GM23338 (cell line): ENCODE data around the gene RGS7.

ENCODE experiments used
- CREB1 ChIP-seq: fragments of 250-450 bp; sonication (Bioruptor Pico); IDR thresholded peaks from 2 replicates; pipeline ENCODE4 v1.5.0; 2020; ENCODE audit warnings: low read depth, mild to moderate bottlenecking, moderate library complexity
- CTCF ChIP-seq, 2 experiments: fragments of 200-600 bp in 1 of 2; sonication (generic) in 1 of 2; conservative IDR thresholded peaks; 2 replicates each; pipeline versions ENCODE4 v1.5.1 to v1.6.1; 2016 to 2017; ENCODE audit warnings: antibody characterized with exemption in 2 of 2, low read depth in 2 of 2, mild to moderate bottlenecking in 2 of 2, moderate library complexity in 1 of 2
- ETS1 ChIP-seq: IDR thresholded peaks from 2 replicates; pipeline ENCODE4 v1.6.1; 2016; ENCODE audit warnings: antibody characterized with exemption
- EZH2 ChIP-seq: fragments of 200-600 bp; sonication (generic); IDR thresholded peaks from one replicate; pipeline ENCODE4 v1.8.0; 2017; ENCODE audit warnings: antibody characterized with exemption, mild to moderate bottlenecking, low read depth; ENCODE audit not compliant: unreplicated experiment
- EZH2phosphoT487 ChIP-seq: fragments of 200-600 bp; sonication (generic); IDR thresholded peaks from one replicate; pipeline ENCODE4 v1.8.1; 2018; ENCODE audit warnings: antibody characterized with exemption; ENCODE audit not compliant: unreplicated experiment
- JUNB ChIP-seq: IDR thresholded peaks from one replicate; pipeline ENCODE4 v1.6.1; 2016; ENCODE audit warnings: antibody characterized with exemption; ENCODE audit not compliant: unreplicated experiment
- NANOG ChIP-seq: IDR thresholded peaks from 2 replicates; pipeline ENCODE4 v1.6.1; 2016; ENCODE audit warnings: antibody characterized with exemption, borderline replicate concordance
- POLR2AphosphoS5 ChIP-seq: IDR thresholded peaks from 2 replicates; pipeline ENCODE4 v1.6.1; 2016; ENCODE audit warnings: antibody characterized with exemption, low read depth
- STAT1 ChIP-seq: IDR thresholded peaks from one replicate; pipeline ENCODE4 v1.6.1; 2016; ENCODE audit warnings: antibody characterized with exemption; ENCODE audit not compliant: unreplicated experiment
- ZNF114 ChIP-seq: fragments of 250-450 bp; sonication (Bioruptor Pico); IDR thresholded peaks from 2 replicates; pipeline ENCODE4 v1.5.0; 2020; ENCODE audit warnings: mild to moderate bottlenecking, moderate library complexity
- ZNF331 ChIP-seq: fragments of 250-450 bp; sonication (Bioruptor Pico); IDR thresholded peaks from 2 replicates; pipeline ENCODE4 v1.5.0; 2020; ENCODE audit warnings: low read depth, mild to moderate bottlenecking, moderate library complexity
- TF ChIP-seq, protein P1 (sequence below): IDR thresholded peaks from one replicate; pipeline ENCODE4 v1.6.1; 2018; ENCODE audit warnings: antibody characterized with exemption; ENCODE audit not compliant: unreplicated experiment
- TF ChIP-seq, protein P2 (sequence below): fragments of 250-450 bp; sonication (Bioruptor Pico); IDR thresholded peaks from 2 replicates; pipeline ENCODE4 v1.5.0; 2020; ENCODE audit warnings: mild to moderate bottlenecking, moderate library complexity

GRCh38 chr1:240941701-240942370, 415.2 kb downstream of the RGS7 start:
- TF ChIP-seq CTCF (conservative IDR thresholded peaks at IDR 0.05; ENCODE audit: low read depth in 2 of 2), result no peak
- TF ChIP-seq CREB1 (CRISPR knock-in tag), result no peak
- TF ChIP-seq EZH2phosphoT487, result no peak
- TF ChIP-seq POLR2AphosphoS5, result no peak
- TF ChIP-seq EZH2, result no peak
- TF ChIP-seq, protein P1, sequence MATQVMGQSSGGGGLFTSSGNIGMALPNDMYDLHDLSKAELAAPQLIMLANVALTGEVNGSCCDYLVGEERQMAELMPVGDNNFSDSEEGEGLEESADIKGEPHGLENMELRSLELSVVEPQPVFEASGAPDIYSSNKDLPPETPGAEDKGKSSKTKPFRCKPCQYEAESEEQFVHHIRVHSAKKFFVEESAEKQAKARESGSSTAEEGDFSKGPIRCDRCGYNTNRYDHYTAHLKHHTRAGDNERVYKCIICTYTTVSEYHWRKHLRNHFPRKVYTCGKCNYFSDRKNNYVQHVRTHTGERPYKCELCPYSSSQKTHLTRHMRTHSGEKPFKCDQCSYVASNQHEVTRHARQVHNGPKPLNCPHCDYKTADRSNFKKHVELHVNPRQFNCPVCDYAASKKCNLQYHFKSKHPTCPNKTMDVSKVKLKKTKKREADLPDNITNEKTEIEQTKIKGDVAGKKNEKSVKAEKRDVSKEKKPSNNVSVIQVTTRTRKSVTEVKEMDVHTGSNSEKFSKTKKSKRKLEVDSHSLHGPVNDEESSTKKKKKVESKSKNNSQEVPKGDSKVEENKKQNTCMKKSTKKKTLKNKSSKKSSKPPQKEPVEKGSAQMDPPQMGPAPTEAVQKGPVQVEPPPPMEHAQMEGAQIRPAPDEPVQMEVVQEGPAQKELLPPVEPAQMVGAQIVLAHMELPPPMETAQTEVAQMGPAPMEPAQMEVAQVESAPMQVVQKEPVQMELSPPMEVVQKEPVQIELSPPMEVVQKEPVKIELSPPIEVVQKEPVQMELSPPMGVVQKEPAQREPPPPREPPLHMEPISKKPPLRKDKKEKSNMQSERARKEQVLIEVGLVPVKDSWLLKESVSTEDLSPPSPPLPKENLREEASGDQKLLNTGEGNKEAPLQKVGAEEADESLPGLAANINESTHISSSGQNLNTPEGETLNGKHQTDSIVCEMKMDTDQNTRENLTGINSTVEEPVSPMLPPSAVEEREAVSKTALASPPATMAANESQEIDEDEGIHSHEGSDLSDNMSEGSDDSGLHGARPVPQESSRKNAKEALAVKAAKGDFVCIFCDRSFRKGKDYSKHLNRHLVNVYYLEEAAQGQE, result no peak
- no peak for TF ChIP-seq JUNB
- no peak for TF ChIP-seq NANOG
- TF ChIP-seq ZNF114 (CRISPR knock-in tag), result no peak
- no peak for TF ChIP-seq ZNF331 (CRISPR knock-in tag)
- no peak for TF ChIP-seq STAT1
- TF ChIP-seq, protein P2, sequence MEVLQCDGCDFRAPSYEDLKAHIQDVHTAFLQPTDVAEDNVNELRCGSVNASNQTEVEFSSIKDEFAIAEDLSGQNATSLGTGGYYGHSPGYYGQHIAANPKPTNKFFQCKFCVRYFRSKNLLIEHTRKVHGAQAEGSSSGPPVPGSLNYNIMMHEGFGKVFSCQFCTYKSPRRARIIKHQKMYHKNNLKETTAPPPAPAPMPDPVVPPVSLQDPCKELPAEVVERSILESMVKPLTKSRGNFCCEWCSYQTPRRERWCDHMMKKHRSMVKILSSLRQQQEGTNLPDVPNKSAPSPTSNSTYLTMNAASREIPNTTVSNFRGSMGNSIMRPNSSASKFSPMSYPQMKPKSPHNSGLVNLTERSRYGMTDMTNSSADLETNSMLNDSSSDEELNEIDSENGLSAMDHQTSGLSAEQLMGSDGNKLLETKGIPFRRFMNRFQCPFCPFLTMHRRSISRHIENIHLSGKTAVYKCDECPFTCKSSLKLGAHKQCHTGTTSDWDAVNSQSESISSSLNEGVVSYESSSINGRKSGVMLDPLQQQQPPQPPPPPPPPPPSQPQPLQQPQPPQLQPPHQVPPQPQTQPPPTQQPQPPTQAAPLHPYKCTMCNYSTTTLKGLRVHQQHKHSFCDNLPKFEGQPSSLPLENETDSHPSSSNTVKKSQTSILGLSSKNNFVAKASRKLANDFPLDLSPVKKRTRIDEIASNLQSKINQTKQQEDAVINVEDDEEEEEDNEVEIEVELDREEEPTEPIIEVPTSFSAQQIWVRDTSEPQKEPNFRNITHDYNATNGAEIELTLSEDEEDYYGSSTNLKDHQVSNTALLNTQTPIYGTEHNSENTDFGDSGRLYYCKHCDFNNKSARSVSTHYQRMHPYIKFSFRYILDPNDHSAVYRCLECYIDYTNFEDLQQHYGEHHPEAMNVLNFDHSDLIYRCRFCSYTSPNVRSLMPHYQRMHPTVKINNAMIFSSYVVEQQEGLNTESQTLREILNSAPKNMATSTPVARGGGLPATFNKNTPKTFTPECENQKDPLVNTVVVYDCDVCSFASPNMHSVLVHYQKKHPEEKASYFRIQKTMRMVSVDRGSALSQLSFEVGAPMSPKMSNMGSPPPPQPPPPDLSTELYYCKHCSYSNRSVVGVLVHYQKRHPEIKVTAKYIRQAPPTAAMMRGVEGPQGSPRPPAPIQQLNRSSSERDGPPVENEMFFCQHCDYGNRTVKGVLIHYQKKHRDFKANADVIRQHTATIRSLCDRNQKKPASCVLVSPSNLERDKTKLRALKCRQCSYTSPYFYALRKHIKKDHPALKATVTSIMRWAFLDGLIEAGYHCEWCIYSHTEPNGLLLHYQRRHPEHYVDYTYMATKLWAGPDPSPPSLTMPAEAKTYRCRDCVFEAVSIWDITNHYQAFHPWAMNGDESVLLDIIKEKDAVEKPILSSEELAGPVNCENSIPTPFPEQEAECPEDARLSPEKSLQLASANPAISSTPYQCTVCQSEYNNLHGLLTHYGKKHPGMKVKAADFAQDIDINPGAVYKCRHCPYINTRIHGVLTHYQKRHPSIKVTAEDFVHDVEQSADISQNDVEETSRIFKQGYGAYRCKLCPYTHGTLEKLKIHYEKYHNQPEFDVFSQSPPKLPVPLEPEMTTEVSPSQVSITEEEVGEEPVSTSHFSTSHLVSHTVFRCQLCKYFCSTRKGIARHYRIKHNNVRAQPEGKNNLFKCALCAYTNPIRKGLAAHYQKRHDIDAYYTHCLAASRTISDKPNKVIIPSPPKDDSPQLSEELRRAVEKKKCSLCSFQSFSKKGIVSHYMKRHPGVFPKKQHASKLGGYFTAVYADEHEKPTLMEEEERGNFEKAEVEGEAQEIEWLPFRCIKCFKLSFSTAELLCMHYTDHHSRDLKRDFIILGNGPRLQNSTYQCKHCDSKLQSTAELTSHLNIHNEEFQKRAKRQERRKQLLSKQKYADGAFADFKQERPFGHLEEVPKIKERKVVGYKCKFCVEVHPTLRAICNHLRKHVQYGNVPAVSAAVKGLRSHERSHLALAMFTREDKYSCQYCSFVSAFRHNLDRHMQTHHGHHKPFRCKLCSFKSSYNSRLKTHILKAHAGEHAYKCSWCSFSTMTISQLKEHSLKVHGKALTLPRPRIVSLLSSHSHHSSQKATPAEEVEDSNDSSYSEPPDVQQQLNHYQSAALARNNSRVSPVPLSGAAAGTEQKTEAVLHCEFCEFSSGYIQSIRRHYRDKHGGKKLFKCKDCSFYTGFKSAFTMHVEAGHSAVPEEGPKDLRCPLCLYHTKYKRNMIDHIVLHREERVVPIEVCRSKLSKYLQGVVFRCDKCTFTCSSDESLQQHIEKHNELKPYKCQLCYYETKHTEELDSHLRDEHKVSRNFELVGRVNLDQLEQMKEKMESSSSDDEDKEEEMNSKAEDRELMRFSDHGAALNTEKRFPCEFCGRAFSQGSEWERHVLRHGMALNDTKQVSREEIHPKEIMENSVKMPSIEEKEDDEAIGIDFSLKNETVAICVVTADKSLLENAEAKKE (CRISPR knock-in tag), result no peak
- TF ChIP-seq ETS1, result no peak
